HepG2 (cell line): Measurements from ENCODE around the gene NFE2L2. TPM values are rescaled to one million over a fixed set of nuclear protein-coding genes. Genes with fewer than 3 reads are reported as not detected.
A peak's percentile ranks its signal among the peaks of the same experiment; 100 is the strongest.

ENCODE experiments used
- ATF7 ChIP-seq, 2 experiments: fragments of 450-650 bp in 1 of 2; sonication (generic) in 1 of 2; formaldehyde crosslinking in 1 of 2; IDR thresholded peaks; 2 replicates each; pipeline versions ENCODE4 v1.4.0 to v1.6.1; 2016 to 2020; ENCODE audit warnings: antibody characterized with exemption in 1 of 2, mild to moderate bottlenecking in 1 of 2, missing genetic modification reagents in 1 of 2
- KLF13 ChIP-seq: sonication (generic); formaldehyde crosslinking; IDR thresholded peaks from 2 replicates; pipeline ENCODE4 v1.4.0; 2020; ENCODE audit warnings: mild to moderate bottlenecking, missing genetic modification reagents
- MED1 ChIP-seq: sonication (generic); formaldehyde crosslinking; IDR thresholded peaks from 2 replicates; pipeline ENCODE4 v1.4.0; 2020; ENCODE audit warnings: missing genetic modification reagents
- MTA1 ChIP-seq: sonication (generic); formaldehyde crosslinking; IDR thresholded peaks from 2 replicates; pipeline ENCODE4 v1.4.0; 2020; ENCODE audit warnings: missing genetic modification reagents, mild to moderate bottlenecking, borderline replicate concordance
- PHF21A ChIP-seq: sonication (generic); formaldehyde crosslinking; IDR thresholded peaks from 2 replicates; pipeline ENCODE4 v1.5.0; 2020; ENCODE audit warnings: mild to moderate bottlenecking, missing genetic modification reagents
- PLRG1 ChIP-seq: fragments of 450-650 bp; conservative IDR thresholded peaks from 2 replicates; pipeline ENCODE4 v1.6.1; 2016
- SNAPC5 ChIP-seq: sonication (generic); formaldehyde crosslinking; IDR thresholded peaks from 2 replicates; pipeline ENCODE4 v1.8.1; 2023; ENCODE audit warnings: mild to moderate bottlenecking, missing genetic modification reagents, borderline replicate concordance
- TFE3 ChIP-seq: IDR thresholded peaks from 2 replicates; pipeline ENCODE4 v1.6.1; 2016
- TRAFD1 ChIP-seq: sonication (generic); formaldehyde crosslinking; IDR thresholded peaks from 2 replicates; pipeline ENCODE4 v1.5.1; 2020; ENCODE audit warnings: missing genetic modification reagents, mild to moderate bottlenecking, borderline replicate concordance
- ZBTB8A ChIP-seq: sonication (generic); formaldehyde crosslinking; IDR thresholded peaks from 2 replicates; pipeline ENCODE4 v1.4.0; 2020; ENCODE audit warnings: mild to moderate bottlenecking, low read depth, missing genetic modification reagents, borderline replicate concordance
- ZNF207 ChIP-seq: fragments of 450-650 bp; IDR thresholded peaks from 2 replicates; pipeline ENCODE4 v1.6.1; 2016; ENCODE audit warnings: antibody characterized with exemption, borderline replicate concordance
- ZNF33B ChIP-seq: sonication (generic); formaldehyde crosslinking; IDR thresholded peaks from 2 replicates; pipeline ENCODE4 v1.5.1; 2020; ENCODE audit warnings: mild to moderate bottlenecking, missing genetic modification reagents
- ZNF503 ChIP-seq: sonication (generic); formaldehyde crosslinking; IDR thresholded peaks from 2 replicates; pipeline ENCODE4 v1.4.0; 2020; ENCODE audit warnings: missing genetic modification reagents
- ZNF572 ChIP-seq: sonication (generic); formaldehyde crosslinking; IDR thresholded peaks from 2 replicates; pipeline ENCODE4 v1.5.1; 2020; ENCODE audit warnings: mild to moderate bottlenecking, missing genetic modification reagents
- ZNF597 ChIP-seq: sonication (generic); formaldehyde crosslinking; IDR thresholded peaks from 2 replicates; pipeline ENCODE4 v1.5.0; 2020; ENCODE audit warnings: missing genetic modification reagents
- ZNF749 ChIP-seq: sonication (generic); formaldehyde crosslinking; IDR thresholded peaks from 2 replicates; pipeline ENCODE4 v1.8.0; 2022; ENCODE audit warnings: mild to moderate bottlenecking, missing genetic modification reagents, moderate library complexity, borderline replicate concordance
- ZNF790 ChIP-seq: sonication (generic); formaldehyde crosslinking; IDR thresholded peaks from 2 replicates; pipeline ENCODE4 v1.8.0; 2022; ENCODE audit warnings: missing genetic modification reagents, mild to moderate bottlenecking, borderline replicate concordance
- polyA plus RNA-seq, 8 experiments: library from polyadenylated mRNA; depleted of rRNA in 3 of 8; stranded (reverse) in 7 of 8; unstranded in 1 of 8; fragments of >200 nt; fragmentation: Illumina TruSeq in 4 of 8; extraction: Trizol in 4 of 8; gene quantifications; 2 replicates each; pipeline versions ENCODE4 v1.2.1 to v1.2.3, GENCODE V29; 2011 to 2016; ENCODE audit warnings: low read depth in 4 of 8, missing spikeins in 1 of 8, mixed read lengths in 1 of 8; ENCODE audit not compliant: insufficient read depth in 1 of 8
- total RNA-seq, 5 experiments: library from RNA; depleted of rRNA; stranded (reverse); fragments of >200 nt; fragmentation: Illumina TruSeq; extraction: Trizol; gene quantifications; 2 replicates each; pipeline ENCODE4 v1.2.3, GENCODE V29; 2016; ENCODE audit warnings: low read depth in 1 of 5
- TF ChIP-seq, protein P1 (sequence below): sonication (generic); formaldehyde crosslinking; IDR thresholded peaks from 2 replicates; pipeline ENCODE4 v1.5.1; 2020; ENCODE audit warnings: missing genetic modification reagents, mild to moderate bottlenecking, borderline replicate concordance

Gene NFE2L2
- total and polyA plus RNA-seq, 2 of the 13 experiments (the other 11 are each of a cell fraction or from before 2014, with no cell fraction given): 84.6 to 215 TPM

DNA sequence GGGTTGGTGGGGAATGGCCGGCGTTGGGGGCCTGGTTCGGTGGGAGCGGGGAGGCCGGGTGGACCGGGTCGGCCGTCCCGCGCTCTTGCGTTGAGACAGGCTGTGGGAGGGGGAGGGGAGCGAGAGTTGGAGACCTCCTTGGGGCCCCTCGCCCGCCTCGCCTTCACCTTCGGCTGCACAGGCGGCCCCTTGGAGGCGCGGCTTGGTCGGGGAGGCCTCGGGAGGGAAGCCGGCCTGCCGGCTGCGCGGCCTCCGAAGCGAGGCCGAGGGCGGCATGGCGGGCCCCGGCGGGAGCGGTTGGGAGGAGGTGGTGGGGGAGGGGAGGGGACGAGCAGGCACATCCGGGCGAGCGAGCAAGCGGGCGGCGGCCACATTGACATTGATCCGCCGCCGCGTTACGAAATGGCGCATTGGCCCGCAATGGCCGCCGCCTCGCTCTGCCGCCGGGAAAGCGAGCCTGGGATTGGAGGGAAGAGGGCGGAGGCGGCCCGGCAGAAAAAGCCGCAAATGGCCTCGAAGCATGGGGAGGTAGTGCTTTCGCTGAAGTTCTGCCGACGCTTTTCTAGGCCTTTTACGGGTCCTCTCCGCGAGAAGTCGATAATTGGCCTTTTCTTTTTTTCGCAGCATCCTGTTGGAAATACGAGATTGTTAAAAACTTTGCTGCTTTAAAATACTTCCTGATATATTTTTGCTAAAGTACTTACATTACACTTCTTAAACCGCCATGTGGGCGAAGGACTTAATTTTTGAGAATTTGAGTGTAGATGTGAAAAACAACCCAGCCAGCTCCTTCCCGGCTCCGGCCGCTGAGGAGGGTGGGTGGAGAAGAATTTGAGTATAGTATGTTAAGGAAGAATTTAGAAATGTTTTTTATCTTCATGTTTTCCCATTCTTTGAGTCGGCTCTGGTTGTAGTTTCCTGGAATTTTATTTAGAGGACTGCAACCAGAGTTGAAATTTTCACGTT lies 51.4 kb downstream of the NFE2L2 start (continued):
- TF ChIP-seq PHF21A (CRISPR knock-in tag): peak; percentile 82
- TF ChIP-seq MTA1 (CRISPR knock-in tag): peak; percentile 85; the same call in 1 of the 2 replicates
- TF ChIP-seq PLRG1: no peak
- TF ChIP-seq KLF13 (CRISPR knock-in tag): no peak
- no peak for TF ChIP-seq TRAFD1
- no peak for TF ChIP-seq ZBTB8A (CRISPR knock-in tag)
- no peak for TF ChIP-seq SNAPC5 (CRISPR knock-in tag)
- no peak for TF ChIP-seq ZNF597 (CRISPR knock-in tag)
- peak; percentile 88 for TF ChIP-seq MED1
- 0 out of 2 replicates have a peak, but pooled peaks have one; percentile 17 for TF ChIP-seq ZNF749
- no peak for TF ChIP-seq ZNF33B (CRISPR knock-in tag)
- peak; percentile 59; the same call in 1 of the 2 replicates for TF ChIP-seq ZNF503 (CRISPR knock-in tag)
- TF ChIP-seq, protein P1, sequence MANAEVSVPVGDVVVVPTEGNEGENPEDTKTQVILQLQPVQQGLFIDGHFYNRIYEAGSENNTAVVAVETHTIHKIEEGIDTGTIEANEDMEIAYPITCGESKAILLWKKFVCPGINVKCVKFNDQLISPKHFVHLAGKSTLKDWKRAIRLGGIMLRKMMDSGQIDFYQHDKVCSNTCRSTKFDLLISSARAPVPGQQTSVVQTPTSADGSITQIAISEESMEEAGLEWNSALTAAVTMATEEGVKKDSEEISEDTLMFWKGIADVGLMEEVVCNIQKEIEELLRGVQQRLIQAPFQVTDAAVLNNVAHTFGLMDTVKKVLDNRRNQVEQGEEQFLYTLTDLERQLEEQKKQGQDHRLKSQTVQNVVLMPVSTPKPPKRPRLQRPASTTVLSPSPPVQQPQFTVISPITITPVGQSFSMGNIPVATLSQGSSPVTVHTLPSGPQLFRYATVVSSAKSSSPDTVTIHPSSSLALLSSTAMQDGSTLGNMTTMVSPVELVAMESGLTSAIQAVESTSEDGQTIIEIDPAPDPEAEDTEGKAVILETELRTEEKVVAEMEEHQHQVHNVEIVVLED (CRISPR knock-in tag): no peak; the same call in 1 of the 2 replicates
- no peak for TF ChIP-seq ZNF790
- TF ChIP-seq ZNF207: no peak
- no peak for TF ChIP-seq ZNF572 (CRISPR knock-in tag)
- no peak; the same call in 1 of the 2 replicates for TF ChIP-seq TFE3
- no peak for TF ChIP-seq ATF7 (IDR thresholded peaks at IDR 0.05)
- TF ChIP-seq ATF7 (CRISPR knock-in tag; IDR thresholded peaks at IDR 0.05): no peak
